ENCODE data around the gene ACMSD. TPM values are rescaled to one million over a fixed set of nuclear protein-coding genes. Genes with fewer than 3 reads are reported as not detected.

The ACMSD gene
- total and polyA plus RNA-seq, 2 experiments from 2014 or later = 0.11 TPM; not detected in 1

DNA sequence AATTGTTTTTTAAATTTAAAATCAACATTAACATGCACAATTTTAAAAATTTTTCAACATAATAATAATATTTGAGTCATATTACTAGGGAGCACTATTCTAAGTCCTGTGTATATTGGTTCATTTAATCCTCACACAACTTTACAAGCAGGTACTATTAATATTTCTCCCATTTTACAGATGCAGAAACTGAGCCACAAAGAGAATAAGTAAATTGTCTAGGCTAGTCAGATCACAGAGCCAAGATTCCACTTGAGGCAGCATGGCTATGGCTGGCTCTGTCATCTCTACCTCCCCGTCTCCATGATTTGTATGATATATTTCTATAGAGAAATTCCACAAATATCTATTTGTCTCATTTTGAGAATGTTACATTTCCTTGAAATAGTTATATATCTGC lies 95.3 kb downstream of the ACMSD start:
- ATAC-seq (no peak), DNase-seq (ENCODE audit: low spot score) (no peak)
- Histone ChIP-seq H3K4me3 (no peak overlapping the region), H3K4me1 (ENCODE audit: insufficient read depth) (peaks cover 10% of the 10 kb centered on the region; the same call in 1 of the 2 replicates), H3K27ac (ENCODE audit: low read depth) (no peak overlapping the region), H3F3A (replicated peaks; ENCODE audit: low read depth) (no peaks in the 10 kb centered on the region), H3K27me3 (ENCODE audit: insufficient read depth) (no peaks in the 10 kb centered on the region), H3K9me2 (ENCODE audit: insufficient read depth) (no peaks in the 10 kb centered on the region), H3K79me2 (replicated peaks; ENCODE audit: insufficient read depth) (peaks cover 100% of the 10 kb centered on the region), H3K36me3 (ENCODE audit: insufficient read depth) (peaks cover 8% of the 10 kb centered on the region; the same call in 1 of the 2 replicates), H2AFZ (no peak overlapping the region), H3K4me2 (no peak overlapping the region), H4K20me1 (replicated peaks; ENCODE audit: insufficient read depth) (peaks cover 50% of the 10 kb centered on the region)
- H3K9me3 Mint-ChIP-seq = no peaks in the 10 kb centered on the region
- no peak overlapping the region for H3K27ac Mint-ChIP-seq
- peaks cover 5% of the 10 kb centered on the region for H3K27me3 Mint-ChIP-seq (ENCODE audit: insufficient read depth, low read depth, poor library complexity)
- no peak overlapping the region for H3K4me3 Mint-ChIP-seq
- H3K36me3 Mint-ChIP-seq (ENCODE audit: low read depth) = peaks cover 31% of the 10 kb centered on the region; the same call in 2 of the 3 replicates
- no peak for TF ChIP-seq ZNF114 (CRISPR knock-in tag; IDR thresholded peaks at IDR 0.05)
- TF ChIP-seq, protein P1, sequence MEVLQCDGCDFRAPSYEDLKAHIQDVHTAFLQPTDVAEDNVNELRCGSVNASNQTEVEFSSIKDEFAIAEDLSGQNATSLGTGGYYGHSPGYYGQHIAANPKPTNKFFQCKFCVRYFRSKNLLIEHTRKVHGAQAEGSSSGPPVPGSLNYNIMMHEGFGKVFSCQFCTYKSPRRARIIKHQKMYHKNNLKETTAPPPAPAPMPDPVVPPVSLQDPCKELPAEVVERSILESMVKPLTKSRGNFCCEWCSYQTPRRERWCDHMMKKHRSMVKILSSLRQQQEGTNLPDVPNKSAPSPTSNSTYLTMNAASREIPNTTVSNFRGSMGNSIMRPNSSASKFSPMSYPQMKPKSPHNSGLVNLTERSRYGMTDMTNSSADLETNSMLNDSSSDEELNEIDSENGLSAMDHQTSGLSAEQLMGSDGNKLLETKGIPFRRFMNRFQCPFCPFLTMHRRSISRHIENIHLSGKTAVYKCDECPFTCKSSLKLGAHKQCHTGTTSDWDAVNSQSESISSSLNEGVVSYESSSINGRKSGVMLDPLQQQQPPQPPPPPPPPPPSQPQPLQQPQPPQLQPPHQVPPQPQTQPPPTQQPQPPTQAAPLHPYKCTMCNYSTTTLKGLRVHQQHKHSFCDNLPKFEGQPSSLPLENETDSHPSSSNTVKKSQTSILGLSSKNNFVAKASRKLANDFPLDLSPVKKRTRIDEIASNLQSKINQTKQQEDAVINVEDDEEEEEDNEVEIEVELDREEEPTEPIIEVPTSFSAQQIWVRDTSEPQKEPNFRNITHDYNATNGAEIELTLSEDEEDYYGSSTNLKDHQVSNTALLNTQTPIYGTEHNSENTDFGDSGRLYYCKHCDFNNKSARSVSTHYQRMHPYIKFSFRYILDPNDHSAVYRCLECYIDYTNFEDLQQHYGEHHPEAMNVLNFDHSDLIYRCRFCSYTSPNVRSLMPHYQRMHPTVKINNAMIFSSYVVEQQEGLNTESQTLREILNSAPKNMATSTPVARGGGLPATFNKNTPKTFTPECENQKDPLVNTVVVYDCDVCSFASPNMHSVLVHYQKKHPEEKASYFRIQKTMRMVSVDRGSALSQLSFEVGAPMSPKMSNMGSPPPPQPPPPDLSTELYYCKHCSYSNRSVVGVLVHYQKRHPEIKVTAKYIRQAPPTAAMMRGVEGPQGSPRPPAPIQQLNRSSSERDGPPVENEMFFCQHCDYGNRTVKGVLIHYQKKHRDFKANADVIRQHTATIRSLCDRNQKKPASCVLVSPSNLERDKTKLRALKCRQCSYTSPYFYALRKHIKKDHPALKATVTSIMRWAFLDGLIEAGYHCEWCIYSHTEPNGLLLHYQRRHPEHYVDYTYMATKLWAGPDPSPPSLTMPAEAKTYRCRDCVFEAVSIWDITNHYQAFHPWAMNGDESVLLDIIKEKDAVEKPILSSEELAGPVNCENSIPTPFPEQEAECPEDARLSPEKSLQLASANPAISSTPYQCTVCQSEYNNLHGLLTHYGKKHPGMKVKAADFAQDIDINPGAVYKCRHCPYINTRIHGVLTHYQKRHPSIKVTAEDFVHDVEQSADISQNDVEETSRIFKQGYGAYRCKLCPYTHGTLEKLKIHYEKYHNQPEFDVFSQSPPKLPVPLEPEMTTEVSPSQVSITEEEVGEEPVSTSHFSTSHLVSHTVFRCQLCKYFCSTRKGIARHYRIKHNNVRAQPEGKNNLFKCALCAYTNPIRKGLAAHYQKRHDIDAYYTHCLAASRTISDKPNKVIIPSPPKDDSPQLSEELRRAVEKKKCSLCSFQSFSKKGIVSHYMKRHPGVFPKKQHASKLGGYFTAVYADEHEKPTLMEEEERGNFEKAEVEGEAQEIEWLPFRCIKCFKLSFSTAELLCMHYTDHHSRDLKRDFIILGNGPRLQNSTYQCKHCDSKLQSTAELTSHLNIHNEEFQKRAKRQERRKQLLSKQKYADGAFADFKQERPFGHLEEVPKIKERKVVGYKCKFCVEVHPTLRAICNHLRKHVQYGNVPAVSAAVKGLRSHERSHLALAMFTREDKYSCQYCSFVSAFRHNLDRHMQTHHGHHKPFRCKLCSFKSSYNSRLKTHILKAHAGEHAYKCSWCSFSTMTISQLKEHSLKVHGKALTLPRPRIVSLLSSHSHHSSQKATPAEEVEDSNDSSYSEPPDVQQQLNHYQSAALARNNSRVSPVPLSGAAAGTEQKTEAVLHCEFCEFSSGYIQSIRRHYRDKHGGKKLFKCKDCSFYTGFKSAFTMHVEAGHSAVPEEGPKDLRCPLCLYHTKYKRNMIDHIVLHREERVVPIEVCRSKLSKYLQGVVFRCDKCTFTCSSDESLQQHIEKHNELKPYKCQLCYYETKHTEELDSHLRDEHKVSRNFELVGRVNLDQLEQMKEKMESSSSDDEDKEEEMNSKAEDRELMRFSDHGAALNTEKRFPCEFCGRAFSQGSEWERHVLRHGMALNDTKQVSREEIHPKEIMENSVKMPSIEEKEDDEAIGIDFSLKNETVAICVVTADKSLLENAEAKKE (CRISPR knock-in tag; IDR thresholded peaks at IDR 0.05) = no peak
- TF ChIP-seq ZNF331 (CRISPR knock-in tag; IDR thresholded peaks at IDR 0.05; ENCODE audit: low read depth) = no peak
- no peak for TF ChIP-seq CREB1 (CRISPR knock-in tag; IDR thresholded peaks at IDR 0.05; ENCODE audit: low read depth)
- TF ChIP-seq STAT1 (IDR thresholded peaks at IDR 0.05; ENCODE audit: unreplicated experiment) = no peak
- TF ChIP-seq, protein P2, sequence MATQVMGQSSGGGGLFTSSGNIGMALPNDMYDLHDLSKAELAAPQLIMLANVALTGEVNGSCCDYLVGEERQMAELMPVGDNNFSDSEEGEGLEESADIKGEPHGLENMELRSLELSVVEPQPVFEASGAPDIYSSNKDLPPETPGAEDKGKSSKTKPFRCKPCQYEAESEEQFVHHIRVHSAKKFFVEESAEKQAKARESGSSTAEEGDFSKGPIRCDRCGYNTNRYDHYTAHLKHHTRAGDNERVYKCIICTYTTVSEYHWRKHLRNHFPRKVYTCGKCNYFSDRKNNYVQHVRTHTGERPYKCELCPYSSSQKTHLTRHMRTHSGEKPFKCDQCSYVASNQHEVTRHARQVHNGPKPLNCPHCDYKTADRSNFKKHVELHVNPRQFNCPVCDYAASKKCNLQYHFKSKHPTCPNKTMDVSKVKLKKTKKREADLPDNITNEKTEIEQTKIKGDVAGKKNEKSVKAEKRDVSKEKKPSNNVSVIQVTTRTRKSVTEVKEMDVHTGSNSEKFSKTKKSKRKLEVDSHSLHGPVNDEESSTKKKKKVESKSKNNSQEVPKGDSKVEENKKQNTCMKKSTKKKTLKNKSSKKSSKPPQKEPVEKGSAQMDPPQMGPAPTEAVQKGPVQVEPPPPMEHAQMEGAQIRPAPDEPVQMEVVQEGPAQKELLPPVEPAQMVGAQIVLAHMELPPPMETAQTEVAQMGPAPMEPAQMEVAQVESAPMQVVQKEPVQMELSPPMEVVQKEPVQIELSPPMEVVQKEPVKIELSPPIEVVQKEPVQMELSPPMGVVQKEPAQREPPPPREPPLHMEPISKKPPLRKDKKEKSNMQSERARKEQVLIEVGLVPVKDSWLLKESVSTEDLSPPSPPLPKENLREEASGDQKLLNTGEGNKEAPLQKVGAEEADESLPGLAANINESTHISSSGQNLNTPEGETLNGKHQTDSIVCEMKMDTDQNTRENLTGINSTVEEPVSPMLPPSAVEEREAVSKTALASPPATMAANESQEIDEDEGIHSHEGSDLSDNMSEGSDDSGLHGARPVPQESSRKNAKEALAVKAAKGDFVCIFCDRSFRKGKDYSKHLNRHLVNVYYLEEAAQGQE (IDR thresholded peaks at IDR 0.05; ENCODE audit: unreplicated experiment) = no peak
- no peak for TF ChIP-seq JUNB (IDR thresholded peaks at IDR 0.05; ENCODE audit: unreplicated experiment)
- TF ChIP-seq, protein P3, sequence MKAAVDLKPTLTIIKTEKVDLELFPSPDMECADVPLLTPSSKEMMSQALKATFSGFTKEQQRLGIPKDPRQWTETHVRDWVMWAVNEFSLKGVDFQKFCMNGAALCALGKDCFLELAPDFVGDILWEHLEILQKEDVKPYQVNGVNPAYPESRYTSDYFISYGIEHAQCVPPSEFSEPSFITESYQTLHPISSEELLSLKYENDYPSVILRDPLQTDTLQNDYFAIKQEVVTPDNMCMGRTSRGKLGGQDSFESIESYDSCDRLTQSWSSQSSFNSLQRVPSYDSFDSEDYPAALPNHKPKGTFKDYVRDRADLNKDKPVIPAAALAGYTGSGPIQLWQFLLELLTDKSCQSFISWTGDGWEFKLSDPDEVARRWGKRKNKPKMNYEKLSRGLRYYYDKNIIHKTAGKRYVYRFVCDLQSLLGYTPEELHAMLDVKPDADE (IDR thresholded peaks at IDR 0.05) = no peak
- TF ChIP-seq EZH2phosphoT487 (IDR thresholded peaks at IDR 0.05; ENCODE audit: unreplicated experiment) = no peak
- no peak for TF ChIP-seq EZH2 (IDR thresholded peaks at IDR 0.05; ENCODE audit: low read depth, unreplicated experiment)
- TF ChIP-seq NANOG (IDR thresholded peaks at IDR 0.05; ENCODE audit: borderline replicate concordance) = no peak
- TF ChIP-seq, protein P4, sequence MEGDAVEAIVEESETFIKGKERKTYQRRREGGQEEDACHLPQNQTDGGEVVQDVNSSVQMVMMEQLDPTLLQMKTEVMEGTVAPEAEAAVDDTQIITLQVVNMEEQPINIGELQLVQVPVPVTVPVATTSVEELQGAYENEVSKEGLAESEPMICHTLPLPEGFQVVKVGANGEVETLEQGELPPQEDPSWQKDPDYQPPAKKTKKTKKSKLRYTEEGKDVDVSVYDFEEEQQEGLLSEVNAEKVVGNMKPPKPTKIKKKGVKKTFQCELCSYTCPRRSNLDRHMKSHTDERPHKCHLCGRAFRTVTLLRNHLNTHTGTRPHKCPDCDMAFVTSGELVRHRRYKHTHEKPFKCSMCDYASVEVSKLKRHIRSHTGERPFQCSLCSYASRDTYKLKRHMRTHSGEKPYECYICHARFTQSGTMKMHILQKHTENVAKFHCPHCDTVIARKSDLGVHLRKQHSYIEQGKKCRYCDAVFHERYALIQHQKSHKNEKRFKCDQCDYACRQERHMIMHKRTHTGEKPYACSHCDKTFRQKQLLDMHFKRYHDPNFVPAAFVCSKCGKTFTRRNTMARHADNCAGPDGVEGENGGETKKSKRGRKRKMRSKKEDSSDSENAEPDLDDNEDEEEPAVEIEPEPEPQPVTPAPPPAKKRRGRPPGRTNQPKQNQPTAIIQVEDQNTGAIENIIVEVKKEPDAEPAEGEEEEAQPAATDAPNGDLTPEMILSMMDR (conservative IDR thresholded peaks at IDR 0.05; ENCODE audit: low read depth in 2 of 2) = no peak
- no peak for TF ChIP-seq POLR2AphosphoS5 (IDR thresholded peaks at IDR 0.05; ENCODE audit: low read depth)
- peaks cover 18% of the 10 kb centered on the region for H3K4me1 Mint-ChIP-seq

All from GM23338 (cell line).